Neural cell (in vitro differentiated cells): ENCODE data around the gene OCIAD2.

Experiments
- CTCF ChIP-seq: fragments of 450-650 bp; IDR thresholded peaks from 2 replicates; pipeline ENCODE4 v1.5.1; 2014; ENCODE audit warnings: antibody characterized with exemption, mild to moderate bottlenecking, moderate library complexity; ENCODE audit not compliant: poor library complexity, severe bottlenecking
- EZH2 ChIP-seq: fragments of 200-600, 300-800 bp; shearing (Covaris generic), sonication (generic); IDR thresholded peaks from 2 replicates; pipeline ENCODE4 v1.6.1; 2014; ENCODE audit warnings: antibody characterized with exemption, low read length, borderline replicate concordance, mild to moderate bottlenecking; ENCODE audit not compliant: insufficient read depth, poor library complexity, severe bottlenecking
- MXI1 ChIP-seq: fragments of 450-650 bp; conservative IDR thresholded peaks from 2 replicates; pipeline ENCODE4 v1.6.1; 2014; ENCODE audit warnings: antibody characterized with exemption, mild to moderate bottlenecking; ENCODE audit not compliant: poor library complexity, severe bottlenecking
- POLR2AphosphoS5 ChIP-seq: IDR thresholded peaks from 2 replicates; pipeline ENCODE4 v1.6.1; 2012

GRCh38 chr4:48896845-48897244, 9.7 kb downstream of the OCIAD2 start:
- no peak for TF ChIP-seq EZH2
- no peak for TF ChIP-seq CTCF
- no peak for TF ChIP-seq POLR2AphosphoS5
- TF ChIP-seq MXI1 = no peak
